ENCODE results near the gene RHOT2.

DNA sequence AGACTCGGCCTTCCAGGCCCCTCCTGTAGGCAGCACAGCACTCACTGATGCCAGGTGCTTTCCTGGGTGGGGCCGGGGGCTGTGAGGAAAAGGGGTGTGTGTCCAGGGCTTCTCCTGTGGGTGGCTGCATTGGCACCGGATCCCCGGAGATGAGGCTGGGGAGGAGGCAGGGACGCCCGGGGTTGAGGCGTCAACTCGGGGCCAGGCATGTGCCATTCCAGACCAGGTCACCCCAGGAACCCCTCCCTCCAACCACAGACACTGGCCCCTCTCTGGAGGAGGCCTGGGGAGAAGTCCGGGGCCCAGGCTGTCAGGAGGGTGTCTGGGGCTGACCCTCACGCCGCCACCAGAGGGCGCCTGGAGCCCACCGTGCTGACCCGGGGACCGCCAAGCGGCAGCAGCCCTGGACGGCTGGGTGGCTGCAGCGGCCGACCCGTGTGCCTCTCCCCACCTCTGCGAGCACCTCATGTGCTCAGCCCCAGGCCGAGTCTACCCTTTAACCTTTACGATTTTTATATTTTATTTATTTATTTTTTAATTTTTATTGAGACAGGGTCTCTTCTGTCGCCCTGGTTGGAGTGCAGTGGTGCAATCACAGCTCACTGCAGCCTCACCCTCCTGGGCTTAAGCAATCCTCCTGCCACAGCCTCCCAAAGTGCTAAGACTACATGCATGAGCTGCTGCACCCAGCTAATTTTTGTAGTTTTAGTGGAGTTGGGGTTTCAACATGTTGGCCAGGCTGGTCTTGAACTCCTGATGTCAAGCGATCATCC, 43.8 kb downstream of the RHOT2 start:
- TF ChIP-seq, protein P1, sequence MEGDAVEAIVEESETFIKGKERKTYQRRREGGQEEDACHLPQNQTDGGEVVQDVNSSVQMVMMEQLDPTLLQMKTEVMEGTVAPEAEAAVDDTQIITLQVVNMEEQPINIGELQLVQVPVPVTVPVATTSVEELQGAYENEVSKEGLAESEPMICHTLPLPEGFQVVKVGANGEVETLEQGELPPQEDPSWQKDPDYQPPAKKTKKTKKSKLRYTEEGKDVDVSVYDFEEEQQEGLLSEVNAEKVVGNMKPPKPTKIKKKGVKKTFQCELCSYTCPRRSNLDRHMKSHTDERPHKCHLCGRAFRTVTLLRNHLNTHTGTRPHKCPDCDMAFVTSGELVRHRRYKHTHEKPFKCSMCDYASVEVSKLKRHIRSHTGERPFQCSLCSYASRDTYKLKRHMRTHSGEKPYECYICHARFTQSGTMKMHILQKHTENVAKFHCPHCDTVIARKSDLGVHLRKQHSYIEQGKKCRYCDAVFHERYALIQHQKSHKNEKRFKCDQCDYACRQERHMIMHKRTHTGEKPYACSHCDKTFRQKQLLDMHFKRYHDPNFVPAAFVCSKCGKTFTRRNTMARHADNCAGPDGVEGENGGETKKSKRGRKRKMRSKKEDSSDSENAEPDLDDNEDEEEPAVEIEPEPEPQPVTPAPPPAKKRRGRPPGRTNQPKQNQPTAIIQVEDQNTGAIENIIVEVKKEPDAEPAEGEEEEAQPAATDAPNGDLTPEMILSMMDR (conservative IDR thresholded peaks at IDR 0.05; ENCODE audit: low read depth, low read length) = peak; percentile 89
- TF ChIP-seq EZH2 (IDR thresholded peaks at IDR 0.05; ENCODE audit: borderline replicate concordance, low read depth, low read length, poor library complexity, severe bottlenecking) = no peak
